Activated T-cell treated with anti-CD3 and anti-CD28 coated beads, Interleukin-2, amount 50 U/mL, for 24 hours (primary cell): ENCODE results near the gene ATOH8.
"Not testable (repeated sequence)": the region's sequence is repeated elsewhere in the genome, so short reads cannot be mapped to it uniquely, and the experiment has no call there.

Experiments
- DNase-seq: peaks from one replicate; pipeline ENCODE4 v3.0.0-alpha.2; 2020
- H3K27ac Mint-ChIP-seq: 2 replicates; pipeline ENCODE4 v1.8.0; 2020; ENCODE audit warnings: mild to moderate bottlenecking, mixed read lengths
- H3K27me3 Mint-ChIP-seq: 2 replicates; pipeline ENCODE4 v1.8.0; 2020; ENCODE audit warnings: mixed read lengths
- H3K36me3 Mint-ChIP-seq: 2 replicates; pipeline ENCODE4 v1.8.0; 2020; ENCODE audit warnings: low read depth, mixed read lengths
- H3K4me1 Mint-ChIP-seq: 2 replicates; pipeline ENCODE4 v1.8.0; 2020; ENCODE audit warnings: low read depth, mixed read lengths
- H3K4me3 Mint-ChIP-seq: 2 replicates; pipeline ENCODE4 v1.8.0; 2020; ENCODE audit warnings: mild to moderate bottlenecking, moderate library complexity, mixed read lengths
- H3K9me3 Mint-ChIP-seq: 2 replicates; pipeline ENCODE4 v1.8.0; 2020; ENCODE audit warnings: mixed read lengths

Gene ATOH8

DNA sequence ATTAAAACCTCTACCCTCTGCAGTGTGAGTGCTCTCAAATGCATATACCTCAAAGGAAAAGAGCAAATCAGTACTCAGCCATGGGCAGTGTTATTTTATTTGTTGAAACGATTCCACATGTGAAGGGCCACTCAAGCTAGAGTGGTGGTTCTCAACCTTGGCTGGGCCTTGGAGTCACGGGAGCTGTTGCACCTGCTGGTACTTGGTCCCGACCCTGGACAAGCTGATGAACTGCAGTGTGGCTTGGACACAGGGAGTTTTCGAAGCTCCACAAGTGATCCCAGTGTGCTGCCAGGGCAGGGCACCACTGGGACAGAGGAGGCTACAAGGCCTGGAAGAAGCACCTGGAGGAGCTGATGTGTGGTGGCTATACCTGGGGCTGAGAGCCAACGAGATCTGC lies 40.0 kb upstream of the ATOH8 start:
- H3K9me3 Mint-ChIP-seq: no peaks in the 10 kb centered on the region
- DNase-seq: no peak
- H3K4me3 Mint-ChIP-seq: no peak overlapping the region
- H3K27ac Mint-ChIP-seq: no peak overlapping the region
- H3K36me3 Mint-ChIP-seq: no peaks in the 10 kb centered on the region
- peaks cover 8% of the 10 kb centered on the region for H3K27me3 Mint-ChIP-seq
- H3K4me1 Mint-ChIP-seq: peaks cover 4% of the 10 kb centered on the region

GRCh38 chr2:85714421-85714820 lies 39.4 kb upstream of the ATOH8 start:
- H3K4me3 Mint-ChIP-seq, DNase-seq, H3K27me3 Mint-ChIP-seq, H3K9me3 Mint-ChIP-seq, H3K27ac Mint-ChIP-seq, H3K4me1 Mint-ChIP-seq, H3K36me3 Mint-ChIP-seq: not testable (repeated sequence)

DNA sequence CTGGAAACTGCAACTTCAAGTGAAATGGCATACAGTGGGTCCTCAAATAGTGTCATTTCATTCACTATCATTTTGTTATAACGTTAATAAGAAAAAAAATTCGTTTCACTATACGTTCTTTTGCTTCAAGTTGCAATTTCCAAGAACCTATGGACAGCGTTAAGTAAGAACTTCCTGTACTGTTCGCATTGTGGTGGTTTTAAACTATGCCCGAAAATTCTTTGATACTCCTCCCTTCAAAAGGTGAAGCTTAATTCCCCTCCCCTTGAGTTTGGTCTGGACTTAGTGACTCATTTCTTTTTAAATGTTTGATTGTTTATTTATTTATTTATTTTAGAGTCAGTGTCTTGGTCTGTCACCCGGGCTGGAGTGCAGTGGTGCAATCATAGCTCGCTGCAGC lies 39.0 kb upstream of the ATOH8 start:
- no peak overlapping the region for H3K4me3 Mint-ChIP-seq
- no peak overlapping the region for H3K27ac Mint-ChIP-seq
- H3K4me1 Mint-ChIP-seq: peaks cover 4% of the 10 kb centered on the region
- H3K27me3 Mint-ChIP-seq: peaks cover 8% of the 10 kb centered on the region
- no peaks in the 10 kb centered on the region for H3K9me3 Mint-ChIP-seq
- no peak for DNase-seq
- H3K36me3 Mint-ChIP-seq: no peaks in the 10 kb centered on the region

- DNase-seq: no peak
- peaks cover 4% of the 10 kb centered on the region for H3K4me1 Mint-ChIP-seq
- no peaks in the 10 kb centered on the region for H3K9me3 Mint-ChIP-seq
- H3K27me3 Mint-ChIP-seq: peaks cover 7% of the 10 kb centered on the region
- no peak overlapping the region for H3K27ac Mint-ChIP-seq
- H3K4me3 Mint-ChIP-seq: no peak overlapping the region
- H3K36me3 Mint-ChIP-seq: no peaks in the 10 kb centered on the region
Measured at GRCh38 chr2:85716346-85716914, 37.4 kb upstream of the ATOH8 start.

- peaks cover 4% of the 10 kb centered on the region for H3K27me3 Mint-ChIP-seq
- DNase-seq: no peak
- H3K9me3 Mint-ChIP-seq: no peaks in the 10 kb centered on the region
- H3K4me3 Mint-ChIP-seq: no peak overlapping the region
- no peaks in the 10 kb centered on the region for H3K36me3 Mint-ChIP-seq
- H3K27ac Mint-ChIP-seq: no peak overlapping the region
- H3K4me1 Mint-ChIP-seq: peaks cover 4% of the 10 kb centered on the region
Measured at GRCh38 chr2:85717308-85718008, 36.3 kb upstream of the ATOH8 start.

DNA sequence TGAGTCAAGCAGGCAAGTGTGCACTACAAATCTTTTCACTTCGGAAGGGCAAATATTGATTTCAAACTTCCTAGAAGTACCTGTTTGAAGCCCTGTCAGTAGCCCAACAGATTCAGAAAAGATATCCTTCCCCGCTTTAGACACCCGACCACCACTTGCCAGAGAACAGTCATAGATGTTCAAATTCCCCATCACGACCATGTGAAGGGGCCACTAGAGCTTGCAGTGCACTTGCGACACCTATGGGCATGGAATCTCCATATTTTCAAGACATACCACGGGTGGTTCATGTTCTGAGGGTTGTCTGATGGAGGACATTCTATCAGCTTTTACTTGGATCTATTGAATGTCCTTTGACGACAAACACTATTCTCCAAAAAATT lies 35.8 kb upstream of the ATOH8 start:
- Mint-ChIP-seq H3K9me3 (no peaks in the 10 kb centered on the region), H3K27me3 (peaks cover 4% of the 10 kb centered on the region), H3K4me3 (no peak overlapping the region), H3K4me1 (peaks cover 4% of the 10 kb centered on the region), H3K27ac (no peak overlapping the region), H3K36me3 (no peaks in the 10 kb centered on the region)
- DNase-seq: no peak

DNA sequence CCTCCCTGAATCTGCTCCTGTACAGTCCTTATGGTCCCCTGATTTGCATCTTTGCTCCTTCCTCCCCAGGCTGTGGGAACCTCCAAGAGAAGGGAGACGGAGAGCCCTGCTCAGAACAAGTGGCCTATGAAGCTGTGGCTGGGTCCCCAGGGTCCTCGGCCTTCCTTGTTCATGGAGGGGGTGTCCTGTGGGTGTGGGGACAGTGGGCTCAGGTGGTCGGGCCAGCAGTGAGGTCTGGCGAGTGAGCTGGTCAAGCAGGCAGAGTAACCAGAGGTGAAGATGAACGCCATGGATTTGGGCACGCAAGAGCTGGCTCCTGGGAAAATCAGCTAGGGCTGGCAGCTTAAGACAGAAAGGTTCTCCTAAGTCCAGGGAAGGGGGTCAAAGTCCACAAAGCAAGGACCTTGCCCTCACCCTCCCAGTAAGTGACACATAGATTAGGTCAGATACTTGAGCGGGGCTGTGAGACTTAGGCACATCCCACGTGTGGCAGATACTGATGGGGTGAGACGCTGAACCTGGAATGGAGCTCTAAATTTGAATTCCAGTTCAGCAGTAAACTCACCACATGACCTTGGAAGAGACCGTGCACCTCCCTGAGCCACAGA lies 34.8 kb upstream of the ATOH8 start:
- H3K4me1 Mint-ChIP-seq: peaks cover 3% of the 10 kb centered on the region
- no peak overlapping the region for H3K4me3 Mint-ChIP-seq
- H3K36me3 Mint-ChIP-seq: no peaks in the 10 kb centered on the region
- H3K9me3 Mint-ChIP-seq: no peaks in the 10 kb centered on the region
- H3K27me3 Mint-ChIP-seq: peaks cover 4% of the 10 kb centered on the region
- DNase-seq: no peak
- no peak overlapping the region for H3K27ac Mint-ChIP-seq

DNA sequence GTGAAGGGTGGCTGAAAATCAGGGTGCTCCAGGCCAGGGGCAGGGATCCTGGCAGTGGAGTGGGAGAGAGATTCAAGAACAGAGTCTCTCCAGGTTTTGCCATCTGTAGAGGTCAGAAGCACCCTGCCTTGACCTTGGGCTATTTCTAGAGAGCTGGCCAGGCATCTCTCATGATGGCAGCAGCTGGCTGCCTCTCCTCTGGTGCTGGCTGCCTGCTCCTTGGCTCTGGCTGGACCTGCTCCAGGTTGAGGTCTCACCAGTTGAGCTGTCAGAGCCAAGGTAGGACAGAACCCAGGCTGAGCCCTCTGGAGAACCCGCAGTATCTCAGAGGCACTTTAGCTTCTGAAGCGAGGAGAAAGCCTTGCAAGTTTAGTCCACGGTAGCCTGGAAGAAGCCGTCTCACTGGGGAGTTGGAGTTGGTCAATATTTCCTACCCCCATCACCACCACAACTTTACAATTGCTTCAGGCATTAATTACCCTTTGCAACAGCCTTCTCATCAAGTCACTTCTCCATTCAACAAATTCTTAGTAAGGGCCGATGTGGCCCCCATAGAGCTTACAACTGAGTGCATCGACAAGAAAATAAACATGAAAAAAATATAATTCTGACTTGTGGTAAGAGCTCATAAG lies 34.1 kb upstream of the ATOH8 start:
- Mint-ChIP-seq H3K27me3 (peaks cover 4% of the 10 kb centered on the region), H3K27ac (no peak overlapping the region), H3K4me3 (no peak overlapping the region), H3K4me1 (peaks cover 1% of the 10 kb centered on the region), H3K36me3 (no peaks in the 10 kb centered on the region), H3K9me3 (no peaks in the 10 kb centered on the region)
- DNase-seq: no peak

DNA sequence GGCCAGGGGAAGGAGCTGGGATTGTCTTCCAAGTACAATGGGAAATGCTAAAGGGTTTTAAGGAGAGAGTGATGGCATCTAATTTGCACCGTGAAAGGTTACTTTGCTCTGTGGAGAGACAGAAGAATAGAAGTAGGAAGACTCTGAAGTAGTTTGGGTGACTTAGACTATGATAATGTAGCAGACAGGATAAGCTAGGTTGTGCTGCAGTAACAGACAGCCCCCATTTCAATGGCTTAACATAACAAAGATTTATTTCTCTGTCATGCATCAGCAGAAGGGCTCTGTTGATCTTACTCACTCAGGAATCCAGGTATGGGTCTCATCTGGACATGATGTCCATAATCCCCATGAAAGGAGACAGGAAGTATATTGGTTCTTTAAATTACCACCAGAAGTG lies 33.3 kb upstream of the ATOH8 start:
- Mint-ChIP-seq H3K4me3 (no peak overlapping the region), H3K4me1 (no peaks in the 10 kb centered on the region), H3K27me3 (peaks cover 4% of the 10 kb centered on the region), H3K9me3 (no peaks in the 10 kb centered on the region), H3K27ac (no peak overlapping the region), H3K36me3 (no peaks in the 10 kb centered on the region)
- DNase-seq: no peak

GRCh38 chr2:85721641-85722040 lies 32.1 kb upstream of the ATOH8 start:
- no peak overlapping the region for H3K27ac Mint-ChIP-seq
- no peaks in the 10 kb centered on the region for H3K4me1 Mint-ChIP-seq
- H3K4me3 Mint-ChIP-seq: no peak overlapping the region
- H3K9me3 Mint-ChIP-seq: no peaks in the 10 kb centered on the region
- H3K36me3 Mint-ChIP-seq: no peaks in the 10 kb centered on the region
- H3K27me3 Mint-ChIP-seq: peaks cover 4% of the 10 kb centered on the region
- no peak for DNase-seq

- Mint-ChIP-seq H3K9me3 (no peaks in the 10 kb centered on the region), H3K27me3 (peaks cover 4% of the 10 kb centered on the region), H3K36me3 (no peaks in the 10 kb centered on the region), H3K4me1 (no peaks in the 10 kb centered on the region), H3K27ac (no peak overlapping the region), H3K4me3 (no peak overlapping the region)
- no peak for DNase-seq
Measured at GRCh38 chr2:85722519-85722918, 31.3 kb upstream of the ATOH8 start.

DNA sequence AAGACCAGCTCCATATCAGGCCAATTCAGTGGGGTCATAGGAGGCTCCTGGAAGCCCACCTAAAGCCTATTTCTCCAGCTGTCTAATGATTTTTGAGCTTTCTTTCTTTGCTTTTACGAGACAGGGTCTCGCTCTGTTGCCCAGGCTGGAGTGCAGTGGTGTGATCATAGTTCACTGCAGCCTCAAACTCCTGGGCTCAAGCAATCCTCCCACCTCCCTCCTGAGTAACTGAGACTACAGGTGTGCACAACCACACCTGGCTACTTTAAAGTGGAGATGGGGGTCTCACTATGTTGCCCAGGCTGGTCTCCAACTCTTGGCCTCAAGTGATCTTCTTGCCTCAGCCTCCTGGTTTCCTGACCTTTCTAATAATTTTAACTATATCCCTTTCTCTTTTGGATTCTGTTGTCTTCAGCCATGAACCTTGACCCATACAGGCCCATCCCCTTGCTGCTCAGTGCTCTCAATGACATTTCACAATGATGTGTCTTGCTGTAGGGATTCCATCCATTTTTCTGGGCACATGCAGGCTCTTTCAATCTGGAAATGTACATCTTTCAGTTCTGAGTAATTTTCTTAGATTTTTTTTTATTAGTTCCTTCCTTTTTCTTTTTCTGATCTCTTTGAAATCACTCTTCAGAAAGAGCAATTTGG lies 30.0 kb upstream of the ATOH8 start:
- H3K4me3 Mint-ChIP-seq: no peak overlapping the region
- H3K4me1 Mint-ChIP-seq: peaks cover 2% of the 10 kb centered on the region
- H3K9me3 Mint-ChIP-seq: no peaks in the 10 kb centered on the region
- peaks cover 9% of the 10 kb centered on the region for H3K27me3 Mint-ChIP-seq
- H3K27ac Mint-ChIP-seq: no peak overlapping the region
- no peak for DNase-seq
- no peaks in the 10 kb centered on the region for H3K36me3 Mint-ChIP-seq

- peaks cover 13% of the 10 kb centered on the region for H3K27me3 Mint-ChIP-seq
- peaks cover 5% of the 10 kb centered on the region for H3K4me1 Mint-ChIP-seq
- DNase-seq: no peak
- no peaks in the 10 kb centered on the region for H3K36me3 Mint-ChIP-seq
- no peak overlapping the region for H3K27ac Mint-ChIP-seq
- no peak overlapping the region for H3K4me3 Mint-ChIP-seq
- H3K9me3 Mint-ChIP-seq: no peaks in the 10 kb centered on the region
Measured at GRCh38 chr2:85724731-85725181, 29.0 kb upstream of the ATOH8 start.

DNA sequence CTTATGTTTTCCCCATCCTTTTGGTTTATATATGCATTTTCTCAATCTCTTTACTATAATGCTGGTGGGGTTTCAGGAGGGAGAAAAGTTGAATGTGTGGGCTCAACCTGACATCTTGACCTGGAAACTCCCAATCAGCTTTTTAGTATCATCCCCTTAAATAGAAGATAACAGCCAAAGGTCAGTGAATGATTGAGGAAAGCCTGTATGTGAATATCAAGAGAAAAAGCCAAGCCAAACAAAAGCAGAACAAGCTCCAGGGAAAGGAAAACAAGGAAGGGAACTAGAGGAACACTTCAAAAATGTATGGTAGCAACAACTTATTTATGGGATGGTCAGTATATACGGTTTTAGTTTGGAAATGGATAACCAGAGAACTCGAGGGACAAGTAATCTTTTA lies 28.3 kb upstream of the ATOH8 start:
- H3K27me3 Mint-ChIP-seq: peaks cover 13% of the 10 kb centered on the region
- H3K4me3 Mint-ChIP-seq: no peak overlapping the region
- peaks cover 5% of the 10 kb centered on the region for H3K4me1 Mint-ChIP-seq
- no peaks in the 10 kb centered on the region for H3K36me3 Mint-ChIP-seq
- no peak for DNase-seq
- no peaks in the 10 kb centered on the region for H3K9me3 Mint-ChIP-seq
- no peak overlapping the region for H3K27ac Mint-ChIP-seq

- peaks cover 5% of the 10 kb centered on the region for H3K4me1 Mint-ChIP-seq
Measured at GRCh38 chr2:85727798-85728197, 26.0 kb upstream of the ATOH8 start.

More at GRCh38 chr2:85727798-85728197, 26.0 kb upstream of the ATOH8 start:
- DNase-seq: no peak
- H3K36me3 Mint-ChIP-seq: no peaks in the 10 kb centered on the region
- H3K27ac Mint-ChIP-seq: no peak overlapping the region
- peaks cover 13% of the 10 kb centered on the region for H3K27me3 Mint-ChIP-seq
- no peak overlapping the region for H3K4me3 Mint-ChIP-seq
- no peaks in the 10 kb centered on the region for H3K9me3 Mint-ChIP-seq
